ENCODE measurements around the gene NOXA1.
"Not testable (repeated sequence)": the region's sequence is repeated elsewhere in the genome, so short reads cannot be mapped to it uniquely, and the experiment has no call there.

NOXA1 gene, protein sequence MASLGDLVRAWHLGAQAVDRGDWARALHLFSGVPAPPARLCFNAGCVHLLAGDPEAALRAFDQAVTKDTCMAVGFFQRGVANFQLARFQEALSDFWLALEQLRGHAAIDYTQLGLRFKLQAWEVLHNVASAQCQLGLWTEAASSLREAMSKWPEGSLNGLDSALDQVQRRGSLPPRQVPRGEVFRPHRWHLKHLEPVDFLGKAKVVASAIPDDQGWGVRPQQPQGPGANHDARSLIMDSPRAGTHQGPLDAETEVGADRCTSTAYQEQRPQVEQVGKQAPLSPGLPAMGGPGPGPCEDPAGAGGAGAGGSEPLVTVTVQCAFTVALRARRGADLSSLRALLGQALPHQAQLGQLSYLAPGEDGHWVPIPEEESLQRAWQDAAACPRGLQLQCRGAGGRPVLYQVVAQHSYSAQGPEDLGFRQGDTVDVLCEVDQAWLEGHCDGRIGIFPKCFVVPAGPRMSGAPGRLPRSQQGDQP

DNA sequence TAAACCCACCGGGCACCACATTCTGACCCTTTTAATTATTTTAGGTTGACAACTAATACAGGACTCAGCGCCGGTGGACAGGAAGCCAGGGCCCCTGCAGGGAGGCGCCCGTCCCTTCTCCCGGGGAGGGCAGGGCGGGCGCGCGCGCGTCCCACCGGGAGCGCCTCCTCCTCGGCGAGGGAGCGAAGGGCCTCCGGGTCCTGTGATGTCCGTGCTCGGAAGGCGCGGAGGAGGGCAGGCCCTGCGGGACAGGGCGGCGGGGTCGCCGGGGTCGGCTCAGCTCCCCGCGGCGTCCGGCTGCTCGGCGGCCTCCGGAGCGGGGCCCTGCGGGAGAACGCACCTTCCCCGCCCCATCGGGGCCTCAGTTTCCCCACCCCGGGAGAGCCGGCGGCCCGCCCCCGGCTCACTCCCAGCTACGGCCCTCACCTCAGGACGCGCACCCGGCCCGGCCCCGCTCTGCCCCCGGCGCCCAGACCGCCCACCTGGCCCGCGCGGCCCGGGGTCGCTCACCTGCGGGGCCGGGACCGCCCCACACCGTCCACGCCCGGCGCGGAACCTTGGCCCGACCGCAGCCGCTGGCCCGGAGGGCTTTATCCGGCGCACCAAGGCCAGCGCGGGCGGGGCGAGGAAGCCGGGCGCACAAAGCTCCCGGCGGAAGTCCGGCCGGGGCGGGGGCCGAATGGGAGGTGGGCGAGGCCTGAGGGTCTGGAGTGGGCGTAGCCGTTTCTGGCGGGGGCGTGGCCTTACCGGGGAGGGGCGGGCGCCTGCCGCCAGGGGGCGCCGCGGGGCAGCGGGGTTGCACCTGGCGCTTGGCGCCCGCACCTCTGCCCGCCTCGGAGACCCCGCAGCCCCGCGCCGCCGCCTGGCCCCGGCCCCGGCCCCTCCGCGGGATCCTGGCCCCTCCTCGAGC lies at the start of gene NOXA1, which contains the start of gene EXD3:
Gene NOXA1 (plus strand): TSS at position 790 of the 910 bp plus-strand sequence. CDS start 137 bp downstream, outside the sequence.
Gene EXD3 (minus strand): TSS at position 559 of the 910 bp plus-strand sequence. CDS start 27,805 bp downstream, outside the sequence.
- DNase-seq (ENCODE audit: low read depth) = peak; percentile 95

GRCh38 chr9:137373611-137373980 lies 49.6 kb upstream of the NOXA1 start:
- no peak for DNase-seq (ENCODE audit: low read depth)

DNA sequence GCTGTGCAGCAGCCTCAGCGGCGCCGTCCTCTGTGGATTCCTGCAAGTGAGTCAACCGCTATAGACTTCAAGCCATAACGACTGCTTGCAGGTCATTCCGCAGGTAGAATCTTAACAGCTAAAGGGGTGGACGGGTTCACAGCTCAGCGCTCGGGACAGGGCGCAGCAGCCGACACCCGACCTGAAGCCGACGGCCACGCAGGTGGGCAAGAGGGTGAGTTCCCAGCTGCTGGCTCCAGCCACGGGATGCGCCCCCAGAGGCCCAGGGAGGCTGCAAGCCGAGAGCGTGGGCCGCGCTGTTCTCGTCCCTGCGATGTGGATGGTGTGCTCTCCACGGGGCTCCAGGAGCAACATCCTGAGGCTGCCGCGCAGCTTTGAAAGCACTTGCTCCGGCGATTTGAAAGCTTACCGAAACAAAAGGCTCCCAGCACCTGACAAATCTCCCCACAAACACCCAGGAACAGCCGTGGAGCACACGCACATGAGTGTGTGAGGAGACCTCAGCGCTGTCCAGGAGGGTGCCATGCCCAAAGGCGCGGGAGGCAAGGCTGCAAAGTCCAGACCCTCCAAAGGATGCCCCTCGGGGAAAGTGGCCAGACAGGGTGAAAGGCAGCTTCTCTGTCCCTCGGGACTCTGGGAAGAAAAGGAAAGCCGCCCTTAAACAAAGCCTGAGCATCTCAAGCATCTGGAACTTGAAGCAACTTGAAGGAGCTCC lies 48.9 kb upstream of the NOXA1 start:
- no peak for DNase-seq (ENCODE audit: low read depth)

- DNase-seq (ENCODE audit: low read depth) = no peak
These were observed 47.7 kb upstream of the NOXA1 start for GRCh38 chr9:137375321-137376058.

- DNase-seq (ENCODE audit: low read depth) = no peak
These were observed 46.8 kb upstream of the NOXA1 start for GRCh38 chr9:137376386-137376785.

GRCh38 chr9:137378688-137379410 lies 44.3 kb upstream of the NOXA1 start:
- not testable (repeated sequence) for DNase-seq (ENCODE audit: low read depth)

DNA sequence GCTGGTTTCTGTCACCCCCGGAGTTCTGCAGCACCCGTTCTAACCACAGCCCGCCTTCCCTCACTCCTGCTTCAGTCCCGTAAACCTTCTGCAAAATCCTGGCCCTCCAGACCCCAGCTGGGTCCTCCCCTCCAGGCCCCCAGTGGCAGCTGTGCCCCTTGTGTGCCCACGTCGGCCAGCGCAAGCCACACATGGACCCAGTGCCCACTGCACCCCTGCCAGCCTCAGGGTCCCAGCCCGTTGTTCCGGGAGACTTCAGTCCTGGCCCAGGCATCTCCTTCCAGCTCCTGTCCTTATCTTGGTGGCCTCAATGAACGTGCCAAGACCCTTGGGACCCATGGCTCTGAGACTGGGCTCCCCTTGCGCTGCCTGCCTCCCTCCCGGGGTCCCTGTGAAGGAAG lies 43.4 kb upstream of the NOXA1 start:
- DNase-seq (ENCODE audit: low read depth) = no peak

DNA sequence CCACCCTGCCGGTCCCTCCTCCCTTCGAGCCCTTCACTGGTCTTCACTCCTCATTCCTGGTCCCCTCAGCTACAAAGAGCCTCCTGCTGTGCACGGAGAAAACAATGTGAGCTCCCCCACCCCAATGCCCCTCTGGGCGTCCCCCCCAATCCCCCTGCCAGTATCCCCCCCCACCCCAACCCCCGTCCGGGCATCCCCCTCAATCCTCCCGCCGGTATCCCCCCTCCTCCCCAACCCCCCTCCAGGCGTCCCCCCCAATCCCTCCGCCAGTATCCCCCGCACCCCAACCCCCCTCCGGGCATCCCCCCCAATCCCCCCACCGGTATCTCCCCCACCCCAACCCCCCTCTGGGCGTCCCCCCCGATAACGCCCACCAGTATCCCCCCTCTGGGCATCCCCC lies 43.0 kb upstream of the NOXA1 start:
- DNase-seq (ENCODE audit: low read depth) = no peak

DNA sequence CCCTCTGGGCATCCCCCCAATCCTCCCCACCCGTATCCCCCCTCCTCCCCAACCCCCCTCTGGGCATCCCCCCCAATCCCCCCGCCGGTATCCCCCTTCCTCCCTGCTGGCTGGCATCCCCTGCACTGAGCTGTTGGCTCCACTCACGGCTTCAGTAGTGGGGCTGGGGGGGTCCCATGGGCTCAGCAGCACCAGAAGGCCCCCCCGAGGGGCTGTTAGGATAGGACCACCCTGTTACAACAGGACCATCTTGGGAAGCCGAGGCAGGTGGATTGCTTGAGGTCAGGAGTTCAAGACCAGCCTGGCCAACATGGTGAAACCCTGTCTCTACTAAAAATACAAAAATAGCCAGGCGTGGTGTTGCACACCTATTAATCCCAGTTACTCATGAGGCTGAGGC lies 42.6 kb upstream of the NOXA1 start:
- DNase-seq (ENCODE audit: low read depth) = no peak

DNA sequence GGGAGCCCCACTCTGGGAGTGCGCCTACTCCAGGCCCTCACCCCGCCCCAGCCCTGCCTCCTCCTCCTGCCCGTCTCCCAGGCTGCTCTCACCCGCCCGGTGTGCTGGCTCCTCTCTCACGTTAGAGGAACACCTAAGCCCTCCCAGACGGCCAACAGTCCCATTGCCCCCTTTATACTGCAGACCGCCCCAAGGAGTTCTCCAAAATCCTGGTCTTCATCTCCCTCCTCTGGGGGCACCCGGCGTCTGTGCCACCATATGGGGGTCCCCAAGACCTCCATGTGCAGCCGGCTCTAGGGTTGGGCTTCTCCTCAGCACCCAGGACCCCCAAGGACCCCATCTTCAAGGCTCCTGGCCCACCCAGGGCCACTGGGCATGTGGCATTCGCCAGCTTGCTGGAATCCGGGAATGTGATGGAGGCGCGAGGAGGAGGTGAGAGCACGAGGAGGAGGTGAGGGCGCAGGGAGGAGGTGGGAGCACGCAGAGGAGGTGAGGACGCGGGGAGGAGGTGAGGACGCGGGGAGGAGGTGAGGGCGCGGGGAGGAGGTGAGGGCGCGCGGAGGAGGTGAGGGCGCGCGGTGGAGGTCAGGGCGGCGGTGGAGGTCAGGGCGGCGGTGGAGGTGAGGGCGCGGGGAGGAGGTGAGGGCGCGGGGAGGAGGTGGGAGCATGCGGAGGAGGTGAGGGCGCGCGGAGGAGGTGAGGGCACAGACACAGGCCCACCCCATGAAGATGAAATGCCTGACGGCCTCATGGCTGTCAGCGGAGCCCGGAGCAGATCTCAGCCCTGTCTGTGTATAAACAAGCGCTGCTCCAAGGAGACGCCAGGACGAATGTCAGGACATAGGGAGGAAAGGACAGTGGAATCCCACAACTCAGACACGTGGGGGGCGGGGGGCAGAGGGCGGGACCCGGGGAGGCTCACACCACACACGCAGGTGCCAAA lies 41.4 kb upstream of the NOXA1 start:
- DNase-seq (ENCODE audit: low read depth) = no peak

DNA sequence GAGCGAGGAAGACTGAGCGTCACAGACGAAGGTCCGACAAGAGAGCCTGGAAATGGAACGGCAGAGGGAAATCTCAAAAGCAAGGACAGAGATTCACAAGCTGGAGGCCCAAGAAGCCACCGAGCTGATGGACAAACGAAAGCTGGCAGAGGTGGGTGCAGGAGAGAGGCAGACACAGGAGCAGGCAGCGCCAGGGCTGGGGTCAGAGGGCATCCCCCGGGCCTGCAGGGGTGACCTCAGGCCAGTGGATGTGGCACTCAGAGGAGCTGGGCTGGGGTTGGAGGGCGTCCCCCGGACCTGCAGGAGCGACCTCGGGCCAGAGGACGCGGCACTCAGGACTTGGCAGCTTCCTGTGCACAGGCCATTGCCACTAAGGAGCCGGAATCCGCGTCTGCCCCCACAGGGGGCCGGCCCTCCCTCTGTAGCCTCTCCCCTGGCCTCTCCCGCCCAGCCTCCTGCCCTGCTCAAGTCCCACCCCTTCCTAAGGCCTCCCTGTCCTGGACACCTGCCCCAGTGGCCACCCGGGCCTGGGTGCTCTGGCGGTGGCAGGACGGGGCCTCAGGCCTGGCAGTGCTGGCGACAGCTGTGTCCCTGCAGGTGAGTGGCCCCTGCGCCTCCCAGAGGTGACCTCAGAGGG lies 40.6 kb upstream of the NOXA1 start:
- DNase-seq (ENCODE audit: low read depth) = no peak

DNA sequence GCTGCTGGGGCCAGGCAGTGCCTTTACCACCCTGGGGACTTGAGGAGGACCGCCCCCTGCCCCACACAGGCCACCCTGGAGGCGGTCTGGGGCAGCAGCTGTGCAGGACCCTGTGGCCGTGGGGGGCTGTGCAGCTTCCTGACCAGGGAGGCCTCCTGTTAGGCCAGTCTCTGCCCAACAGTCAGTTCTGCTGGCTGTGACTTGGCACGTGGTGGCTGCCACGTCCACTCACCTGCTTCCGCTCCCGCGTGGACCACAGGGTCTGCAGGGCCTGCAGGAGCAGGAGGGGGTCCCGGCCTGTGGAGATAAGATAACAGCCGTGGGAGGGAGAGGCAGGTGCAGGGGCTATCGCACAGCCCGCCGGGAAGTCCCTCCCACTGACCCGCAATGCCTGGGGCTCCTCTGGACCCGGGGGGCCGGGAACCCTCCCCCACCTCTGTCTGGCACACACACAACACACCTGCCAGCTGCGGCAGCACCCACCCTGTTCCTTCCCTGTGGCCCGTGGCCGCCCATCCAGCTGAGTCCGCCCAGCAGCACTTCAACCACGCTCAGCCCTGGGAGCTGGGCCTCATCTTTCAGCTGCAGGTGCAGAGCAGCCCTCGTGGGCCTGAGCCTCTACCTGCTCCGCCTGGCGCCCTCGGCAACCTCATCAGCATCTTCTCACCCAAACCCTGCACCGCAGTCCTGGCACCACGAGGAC lies 40.0 kb upstream of the NOXA1 start:
- no peak for DNase-seq (ENCODE audit: low read depth)

GRCh38 chr9:137383784-137384756 lies 39.1 kb upstream of the NOXA1 start:
- no peak for DNase-seq (ENCODE audit: low read depth)

GRCh38 chr9:137385061-137385655 lies 38.0 kb upstream of the NOXA1 start:
- DNase-seq (ENCODE audit: low read depth) = no peak

- DNase-seq (ENCODE audit: low read depth) = not testable (repeated sequence)
These were observed 36.6 kb upstream of the NOXA1 start for GRCh38 chr9:137386507-137387113.

All from ELR (cell line).